Inferior parietal cortex (tissue), 1 donor: Measurements from ENCODE around the gene UBD.

Source experiments
- DNase-seq: peaks from one replicate; pipeline ENCODE4 v3.0.0-alpha.2; 2016; ENCODE audit errors: extremely low spot score

Gene UBD

DNA sequence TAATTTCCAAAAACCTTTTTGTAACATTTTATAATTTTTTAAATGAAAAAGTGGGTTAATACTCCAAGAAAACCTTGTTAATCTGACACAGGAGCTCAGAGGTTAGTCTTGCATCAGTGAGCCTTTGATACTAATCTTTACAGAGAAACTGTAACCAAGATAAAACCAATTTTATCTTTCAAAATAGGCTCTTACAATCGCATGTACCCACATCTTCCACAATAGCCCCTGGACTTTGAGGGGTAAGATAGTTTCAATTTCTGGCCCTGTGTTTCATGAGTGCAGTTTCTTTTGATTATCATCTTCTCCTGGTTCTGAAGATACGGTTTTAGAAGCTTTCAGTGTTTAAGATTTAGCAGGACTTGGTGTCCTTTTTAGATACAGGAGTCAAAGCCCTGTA lies 37.3 kb downstream of the UBD start:
- DNase-seq = no peak

DNA sequence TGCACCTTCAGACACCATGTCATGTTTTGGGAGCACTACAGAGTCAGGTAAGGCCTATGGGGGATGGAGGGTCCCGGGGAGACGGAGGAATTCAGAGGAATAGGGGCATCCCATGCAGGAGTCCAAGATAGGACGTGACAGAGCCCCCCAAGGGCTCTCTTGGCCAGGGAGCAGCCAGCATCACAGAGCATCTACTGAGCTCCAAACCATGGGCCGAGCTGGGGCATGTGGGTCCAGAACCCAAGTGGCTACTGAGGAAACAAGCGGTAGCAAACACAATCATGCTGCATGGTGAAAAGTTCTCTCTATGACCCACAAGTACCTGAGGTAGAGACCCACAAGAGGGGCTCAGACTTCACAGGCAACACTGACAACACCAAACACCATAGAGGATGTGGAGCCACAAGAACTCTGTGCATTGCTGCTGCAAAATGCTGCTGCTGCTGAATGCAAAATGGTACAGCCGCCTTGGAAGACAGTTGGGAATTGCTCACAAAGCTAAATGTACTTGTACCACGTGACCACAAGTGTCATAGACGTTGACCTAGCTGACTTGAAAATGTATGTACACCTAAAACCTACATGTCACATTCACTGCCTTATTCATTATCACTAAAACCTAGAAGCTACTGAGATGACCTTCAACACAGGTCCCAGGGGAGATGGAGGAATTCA lies 38.4 kb downstream of the UBD start:
- no peak for DNase-seq

DNA sequence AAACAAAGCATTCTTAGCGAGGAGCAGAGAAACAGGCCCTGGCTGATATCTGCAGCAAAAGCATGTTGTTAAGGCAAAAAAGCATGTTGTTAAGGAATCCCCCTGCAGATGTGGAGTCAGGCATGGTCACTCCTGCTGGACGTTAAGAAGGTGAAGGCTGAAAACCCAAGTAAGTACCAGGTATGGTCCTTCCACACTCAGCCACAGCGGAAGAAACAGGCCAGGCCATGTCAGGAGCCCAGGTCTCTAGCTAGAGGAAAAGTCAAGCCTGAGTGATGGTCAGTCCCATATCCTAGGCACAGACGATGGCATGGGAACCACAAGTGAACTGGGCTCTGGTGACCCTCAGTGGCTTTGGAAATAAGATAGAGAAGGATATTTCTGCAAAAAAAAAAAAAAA lies 39.3 kb downstream of the UBD start:
- DNase-seq = no peak

DNA sequence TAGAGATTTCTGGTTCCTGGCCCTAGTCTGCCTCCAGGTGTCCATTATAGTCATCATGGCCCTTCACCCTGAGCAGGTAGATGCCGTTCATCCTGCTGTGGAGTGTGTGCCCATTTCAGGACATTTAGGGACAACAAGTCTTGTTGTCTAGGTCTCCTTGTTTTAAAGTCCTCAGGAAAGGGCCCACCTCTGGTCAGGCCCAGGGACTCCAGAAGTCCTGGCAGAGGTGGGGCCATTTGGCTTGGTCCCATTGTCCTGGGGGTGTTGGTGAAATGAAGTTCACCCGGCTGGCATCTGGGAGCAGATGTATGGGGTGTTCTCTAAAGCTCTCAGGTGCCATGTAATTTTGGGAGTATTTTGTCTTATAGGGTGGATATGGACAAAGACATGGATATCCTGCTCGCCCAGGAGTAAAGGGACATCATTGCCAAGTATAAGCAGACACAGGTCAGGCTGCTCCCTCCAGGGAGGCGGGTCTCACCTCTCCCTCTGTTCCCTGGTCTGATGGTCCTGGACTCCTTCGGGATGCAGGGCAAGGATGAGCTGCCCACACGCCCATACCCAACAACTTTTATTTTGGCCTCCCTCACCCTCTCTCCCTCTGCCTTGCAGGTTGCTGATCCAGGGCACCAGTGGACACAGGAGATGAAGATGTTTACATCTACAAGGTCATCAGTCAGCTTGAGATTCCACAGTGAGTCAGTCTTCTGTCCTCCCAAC lies 40.1 kb downstream of the UBD start:
- DNase-seq = no peak

DNA sequence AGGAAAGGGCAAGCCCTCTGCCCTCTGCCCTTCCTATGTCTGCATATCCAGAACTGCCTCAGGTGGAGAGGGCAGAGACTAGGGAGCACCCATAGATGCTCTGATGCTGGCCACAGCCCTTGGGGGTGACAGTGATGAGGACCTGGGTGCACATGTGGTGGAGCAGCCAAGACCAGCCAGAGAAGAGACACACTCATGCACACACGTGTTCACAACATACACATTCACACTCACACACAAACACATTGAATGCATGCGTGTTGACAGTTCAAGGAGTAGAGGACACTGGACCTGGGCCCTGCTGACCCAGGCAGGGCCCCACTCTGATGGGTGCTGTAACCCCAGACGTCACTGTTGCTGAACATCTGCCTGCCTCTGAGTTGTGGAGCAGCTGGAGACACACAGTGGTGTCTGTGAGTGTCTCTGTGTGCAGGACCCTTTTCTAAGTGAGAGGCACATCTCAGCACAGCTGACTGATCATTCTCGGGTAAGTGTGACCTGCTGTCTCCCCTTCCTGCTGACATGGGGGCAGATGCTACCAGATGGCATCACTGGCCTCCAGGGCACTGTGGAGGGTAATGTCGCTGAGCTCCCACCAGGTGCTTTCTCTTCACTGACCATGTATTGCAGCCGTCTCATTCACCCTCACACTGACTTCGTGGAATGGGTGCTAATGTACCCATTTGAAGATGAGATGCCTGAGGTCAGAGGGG lies 41.6 kb downstream of the UBD start:
- no peak for DNase-seq

DNA sequence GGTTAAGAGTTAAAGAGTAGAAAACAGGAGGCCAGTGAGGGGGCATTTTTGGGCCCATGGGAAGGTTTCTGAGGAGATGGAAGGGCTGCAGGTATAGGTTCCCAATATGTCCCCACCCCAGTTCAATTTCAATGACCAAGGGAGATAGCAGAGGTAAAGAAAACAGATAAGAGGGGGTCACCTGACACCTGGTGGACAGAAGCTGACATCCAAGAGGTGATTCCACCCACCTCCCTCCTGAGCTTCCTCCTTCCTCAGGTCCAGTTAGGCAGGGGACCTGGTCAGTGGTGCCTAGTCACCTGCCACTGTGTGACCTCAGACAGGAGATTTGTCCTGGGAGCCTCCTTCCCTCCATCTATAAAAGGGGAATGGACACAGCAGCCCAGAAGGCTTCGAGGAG lies 42.3 kb downstream of the UBD start:
- DNase-seq = no peak

DNA sequence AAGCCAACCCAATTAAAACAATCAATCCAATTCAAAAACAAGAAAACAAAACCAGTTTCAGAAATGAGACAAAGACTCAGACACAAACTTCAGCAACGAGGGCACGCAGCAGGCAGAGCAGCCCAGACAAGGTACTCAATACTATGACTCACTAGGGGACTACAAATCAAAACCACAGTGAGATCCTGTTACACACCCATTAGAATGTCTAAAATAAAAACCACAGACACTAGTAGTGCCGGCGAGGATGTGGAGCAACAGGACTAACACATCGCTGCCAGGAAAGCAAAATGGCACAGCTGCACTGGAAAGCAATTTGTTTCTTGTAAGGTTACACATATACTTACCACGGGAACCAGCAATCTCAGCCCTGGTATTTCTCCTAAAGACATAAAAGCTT lies 43.4 kb downstream of the UBD start:
- no peak for DNase-seq

DNA sequence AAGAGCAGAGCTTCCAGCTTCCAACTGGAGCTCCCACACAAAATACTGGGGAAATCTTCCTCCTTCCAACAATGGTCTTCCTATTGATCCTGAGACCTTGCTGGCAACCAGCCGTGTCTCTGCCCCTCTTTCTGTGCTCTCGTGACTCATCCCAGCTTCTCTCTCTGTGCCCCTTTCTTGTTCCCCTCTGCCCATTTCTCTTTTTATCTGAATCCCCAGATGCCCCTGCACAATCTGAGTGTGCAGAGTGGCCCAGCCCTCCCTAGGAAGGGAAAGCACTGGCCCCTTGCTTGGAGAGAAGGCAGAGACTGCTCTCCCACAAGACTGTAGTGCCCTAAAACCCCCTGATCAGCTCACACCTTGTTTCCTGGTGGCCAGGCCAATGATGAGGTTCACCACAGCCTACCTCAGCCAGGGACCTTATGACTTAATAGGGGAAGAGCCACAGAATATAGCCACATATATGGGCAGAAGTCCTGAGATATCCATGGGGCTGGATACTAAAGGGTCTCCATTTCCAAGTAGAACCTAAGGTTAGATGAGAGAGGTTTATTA lies 48.7 kb downstream of the UBD start:
- no peak for DNase-seq

DNA sequence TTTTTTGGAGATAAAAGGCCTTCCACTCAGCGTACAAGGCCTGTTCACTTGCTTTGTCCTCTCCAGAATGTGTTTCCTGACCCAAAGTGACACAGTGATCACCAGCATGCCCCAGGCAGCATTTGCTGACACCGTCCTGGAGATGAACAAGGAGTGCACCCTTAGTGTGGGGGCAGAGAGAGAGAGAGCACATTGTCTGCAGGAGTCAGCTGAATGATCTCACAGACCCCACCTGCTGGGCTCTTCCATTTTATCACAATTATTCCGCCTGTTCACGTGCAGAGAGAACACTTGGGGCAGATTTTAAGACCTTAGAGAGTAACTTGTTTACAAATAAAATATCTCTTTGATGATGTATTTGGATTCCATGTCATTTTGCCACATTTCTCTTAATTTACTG lies 49.3 kb downstream of the UBD start:
- DNase-seq = no peak

DNA sequence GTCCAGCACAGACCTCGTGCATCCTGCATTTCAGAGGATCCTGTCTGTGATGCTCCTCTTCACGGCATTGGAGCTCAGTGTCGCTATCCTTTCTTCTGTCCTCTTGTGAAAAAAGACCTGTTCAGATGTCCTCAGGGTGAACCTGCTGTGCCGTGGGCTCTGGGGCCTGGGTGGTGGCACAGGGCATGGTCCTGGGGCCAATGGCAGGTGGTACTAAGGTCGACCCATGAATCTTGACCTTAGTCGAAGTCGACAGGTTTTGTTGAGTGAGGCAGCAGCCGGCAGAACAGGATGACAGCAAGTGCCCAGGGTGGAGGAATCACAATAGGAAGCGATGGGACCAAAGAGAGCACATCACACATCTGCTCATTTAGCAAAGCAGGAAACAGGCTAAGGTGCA lies 49.8 kb downstream of the UBD start:
- no peak for DNase-seq

DNA sequence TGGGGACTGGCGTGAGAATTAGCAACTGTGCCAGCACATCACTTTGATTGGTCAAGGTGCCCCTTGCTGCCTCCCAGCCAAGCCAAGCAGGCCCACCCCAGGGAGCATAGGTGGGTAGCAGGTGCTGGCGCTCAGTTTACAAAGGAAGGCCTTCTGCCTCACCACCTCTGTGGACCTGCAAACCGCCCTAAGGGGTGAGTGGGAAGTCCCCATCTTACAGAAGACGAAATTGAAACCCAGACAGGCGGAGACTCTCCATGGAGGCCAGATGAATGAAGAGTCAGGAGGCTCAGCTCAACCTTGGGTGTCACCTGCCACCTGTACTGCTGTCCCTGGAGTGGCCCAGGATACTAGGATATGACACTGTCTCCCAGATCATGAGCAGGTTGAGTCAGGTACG lies 50.3 kb downstream of the UBD start:
- DNase-seq = no peak

DNA sequence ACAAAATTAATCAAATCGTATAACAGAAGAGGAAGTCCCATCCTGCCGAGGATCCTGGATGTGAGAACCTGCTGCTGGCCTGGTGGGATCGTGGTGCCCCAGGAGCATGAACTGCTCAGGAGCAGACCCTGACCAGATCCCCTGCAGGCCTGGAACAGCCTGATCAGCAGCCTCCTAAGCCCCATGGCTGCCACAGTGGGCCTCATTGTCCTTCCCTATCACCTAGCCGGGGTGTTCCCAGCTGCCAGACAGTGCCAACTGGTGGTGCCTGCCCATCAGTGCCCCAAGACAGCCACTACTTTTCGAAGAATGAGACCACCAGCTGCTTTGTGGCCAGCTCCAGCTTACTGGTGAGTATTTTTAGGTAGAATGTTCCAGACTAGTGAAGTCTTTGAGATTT lies 52.2 kb downstream of the UBD start:
- DNase-seq = no peak

DNA sequence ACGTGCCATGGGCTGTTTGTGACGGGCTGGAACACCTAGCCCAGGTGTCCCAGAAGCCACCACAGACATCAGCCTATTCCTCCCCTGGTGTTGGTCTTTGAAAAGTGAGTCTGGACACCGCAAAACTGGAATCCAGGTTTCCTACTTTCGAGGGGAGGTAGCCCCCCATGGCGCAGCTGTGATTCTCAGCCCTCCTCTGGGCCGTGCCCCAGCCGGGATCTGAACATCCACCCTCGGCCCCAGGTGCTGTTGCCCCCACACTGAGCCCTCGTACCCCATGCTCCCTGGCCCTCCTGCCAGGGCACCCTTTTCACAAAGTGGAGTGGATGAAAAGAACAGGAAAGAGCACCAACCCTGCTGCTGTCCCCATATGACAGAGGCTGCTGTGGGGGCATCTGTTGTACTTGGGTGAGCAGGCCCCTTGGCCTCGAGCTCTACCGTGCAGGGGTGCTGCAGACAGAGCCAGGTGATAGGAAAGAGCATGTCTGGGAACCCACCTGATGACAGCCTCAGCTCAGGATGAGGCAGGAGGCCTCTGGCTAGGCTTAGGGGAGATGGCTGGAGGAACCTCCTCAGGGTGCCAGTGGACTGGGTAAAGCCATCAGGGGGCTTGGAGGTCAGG lies 53.0 kb downstream of the UBD start:
- no peak for DNase-seq

DNA sequence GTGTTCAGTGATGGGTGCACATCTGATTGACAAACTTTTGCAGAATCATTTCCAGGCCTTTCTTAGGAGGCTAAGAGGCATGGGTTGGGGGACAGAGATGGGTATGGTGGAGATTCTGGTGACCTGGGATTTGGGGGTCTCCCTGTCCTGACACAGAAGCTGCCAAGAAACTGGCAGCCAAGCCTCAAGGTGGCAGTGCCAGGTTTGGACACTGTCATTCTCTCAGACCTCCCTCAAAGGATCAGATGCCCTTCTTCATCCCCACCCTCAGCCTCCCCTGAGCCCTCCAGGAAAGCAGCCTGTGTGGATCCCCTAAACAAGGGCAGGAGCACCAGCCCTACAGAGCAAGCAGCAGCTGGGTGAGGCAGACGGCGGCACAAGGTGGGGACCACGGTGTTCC lies 53.7 kb downstream of the UBD start:
- no peak for DNase-seq
